ENCODE measurements around the gene MRPS24. TPM values are rescaled to one million over a fixed set of nuclear protein-coding genes. Genes with fewer than 3 reads are reported as not detected.

Gene MRPS24
- total RNA-seq, 4 donors from 2014 or later = 65.1 to 111 (median 95.6) TPM

DNA sequence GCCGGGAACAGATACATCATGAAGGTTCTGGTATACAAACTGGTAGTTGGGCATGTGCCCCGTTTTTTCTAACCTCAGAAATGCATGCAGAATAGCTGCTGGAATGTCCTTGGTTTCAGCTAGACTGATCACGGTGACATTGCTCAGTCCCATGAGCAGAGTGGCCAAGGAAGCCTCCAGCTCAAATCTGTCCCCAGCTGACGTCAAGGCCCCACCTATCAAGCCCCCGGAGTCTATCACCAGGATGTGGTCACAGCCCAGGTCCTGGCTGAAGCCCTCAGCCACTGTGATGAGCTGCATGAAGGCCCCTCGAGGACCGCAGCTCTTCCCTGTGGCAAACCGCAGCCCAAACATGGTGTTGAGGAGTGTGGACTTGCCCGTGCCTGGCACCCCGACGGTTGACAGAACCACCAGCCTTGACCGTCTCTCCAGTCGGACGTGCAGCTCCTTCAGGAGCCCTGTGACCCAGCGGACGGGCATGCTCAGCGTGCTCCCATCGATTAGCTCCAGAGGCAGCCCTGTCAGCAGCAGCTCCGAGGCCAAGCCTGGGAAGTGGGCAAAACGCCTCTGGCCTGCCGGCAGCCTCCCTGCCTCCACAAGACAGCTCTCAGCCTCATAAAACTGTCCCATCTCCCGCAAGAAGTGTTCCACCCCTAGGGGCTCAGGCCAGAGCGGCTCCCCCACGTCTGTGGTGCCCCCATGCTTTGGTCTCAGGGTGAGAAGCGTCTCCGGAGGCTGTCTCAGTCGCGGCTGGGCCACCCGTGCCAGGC lies 7.8 kb upstream of the MRPS24 start:
- Histone ChIP-seq H3K4me3 (no peak overlapping the region), H3K4me1 (peaks cover 20% of the 10 kb centered on the region), H3K27me3 (no peaks in the 10 kb centered on the region), H3K9me3 (no peaks in the 10 kb centered on the region), H3K27ac (no peak overlapping the region), H3K36me3 (peaks cover 70% of the 10 kb centered on the region)
- DNase-seq (ENCODE audit: low spot score in 2 of 2) = no peak
- no peak for TF ChIP-seq EP300 (IDR thresholded peaks at IDR 0.05)
- TF ChIP-seq POLR2AphosphoS5 (IDR thresholded peaks at IDR 0.05) = no peak
- no peak for TF ChIP-seq POLR2A (IDR thresholded peaks at IDR 0.05)
- TF ChIP-seq, protein P1, sequence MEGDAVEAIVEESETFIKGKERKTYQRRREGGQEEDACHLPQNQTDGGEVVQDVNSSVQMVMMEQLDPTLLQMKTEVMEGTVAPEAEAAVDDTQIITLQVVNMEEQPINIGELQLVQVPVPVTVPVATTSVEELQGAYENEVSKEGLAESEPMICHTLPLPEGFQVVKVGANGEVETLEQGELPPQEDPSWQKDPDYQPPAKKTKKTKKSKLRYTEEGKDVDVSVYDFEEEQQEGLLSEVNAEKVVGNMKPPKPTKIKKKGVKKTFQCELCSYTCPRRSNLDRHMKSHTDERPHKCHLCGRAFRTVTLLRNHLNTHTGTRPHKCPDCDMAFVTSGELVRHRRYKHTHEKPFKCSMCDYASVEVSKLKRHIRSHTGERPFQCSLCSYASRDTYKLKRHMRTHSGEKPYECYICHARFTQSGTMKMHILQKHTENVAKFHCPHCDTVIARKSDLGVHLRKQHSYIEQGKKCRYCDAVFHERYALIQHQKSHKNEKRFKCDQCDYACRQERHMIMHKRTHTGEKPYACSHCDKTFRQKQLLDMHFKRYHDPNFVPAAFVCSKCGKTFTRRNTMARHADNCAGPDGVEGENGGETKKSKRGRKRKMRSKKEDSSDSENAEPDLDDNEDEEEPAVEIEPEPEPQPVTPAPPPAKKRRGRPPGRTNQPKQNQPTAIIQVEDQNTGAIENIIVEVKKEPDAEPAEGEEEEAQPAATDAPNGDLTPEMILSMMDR (IDR thresholded peaks at IDR 0.05) = no peak
- WGBS = 95% methylated on average over 17 of the region's 29 CpGs

DNA sequence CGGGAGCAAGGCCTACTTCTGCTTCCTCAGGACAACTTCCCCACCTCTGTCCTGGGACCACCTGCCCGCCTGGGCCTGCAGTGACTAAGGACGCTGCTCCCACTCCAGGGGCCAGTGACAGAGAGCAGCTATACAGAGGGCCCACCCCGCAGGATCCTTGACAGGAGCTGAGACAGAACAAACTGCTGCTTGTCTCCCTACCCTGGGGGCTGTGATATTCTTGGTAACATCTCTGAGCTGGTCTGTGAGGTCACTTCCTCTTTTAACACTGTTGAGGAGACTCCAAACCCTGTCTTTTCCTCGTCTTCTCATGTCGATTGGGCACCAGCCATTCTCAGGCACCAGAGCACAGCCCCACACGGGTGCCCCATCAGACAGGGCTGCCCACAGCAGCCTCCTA lies 6.9 kb upstream of the MRPS24 start:
- Histone ChIP-seq H3K4me1 (peaks cover 26% of the 10 kb centered on the region), H3K9me3 (no peaks in the 10 kb centered on the region), H3K27ac (no peak overlapping the region), H3K36me3 (peaks cover 63% of the 10 kb centered on the region), H3K27me3 (no peaks in the 10 kb centered on the region), H3K4me3 (no peak overlapping the region)
- TF ChIP-seq POLR2A (IDR thresholded peaks at IDR 0.05) = no peak
- TF ChIP-seq, protein P1 (IDR thresholded peaks at IDR 0.05) = no peak
- TF ChIP-seq POLR2AphosphoS5 (IDR thresholded peaks at IDR 0.05) = no peak
- TF ChIP-seq EP300 (IDR thresholded peaks at IDR 0.05) = no peak
- no peak for DNase-seq (ENCODE audit: low spot score in 2 of 2)
- WGBS = 86% methylated on average over 7 of the region's 7 CpGs

DNA sequence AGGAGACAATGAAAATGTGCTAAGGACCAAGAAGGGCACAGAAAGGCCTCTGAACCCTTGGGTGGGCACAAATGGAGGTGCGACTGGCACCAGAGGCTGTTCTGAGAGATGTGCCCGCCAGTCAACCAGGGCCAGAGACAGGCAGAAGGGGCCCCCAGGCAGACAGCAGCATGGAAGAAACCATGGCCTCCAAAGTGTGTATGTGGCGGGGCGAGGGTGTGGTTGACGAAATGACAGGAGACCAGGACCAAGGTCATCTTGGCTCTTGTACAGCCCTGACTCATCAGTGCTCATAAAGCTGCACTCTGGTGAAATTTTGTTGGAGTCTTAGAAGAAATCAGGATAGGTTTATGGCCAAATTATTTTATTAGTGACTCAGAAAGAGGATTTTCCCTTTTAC lies 4.0 kb upstream of the MRPS24 start:
- H3K4me3 ChIP-seq = no peak overlapping the region
- peaks cover 37% of the 10 kb centered on the region for H3K36me3 ChIP-seq
- H3K4me1 ChIP-seq = peaks cover 39% of the 10 kb centered on the region
- H3K27ac ChIP-seq = peak overlapping the region; percentile 92
- H3K27me3 ChIP-seq = no peaks in the 10 kb centered on the region
- peak in 1 of 2 donors; percentile 80 for DNase-seq (ENCODE audit: low spot score in 2 of 2)
- no peaks in the 10 kb centered on the region for H3K9me3 ChIP-seq
- TF ChIP-seq, protein P1 (IDR thresholded peaks at IDR 0.05) = no peak
- TF ChIP-seq POLR2A (IDR thresholded peaks at IDR 0.05) (peak in 1 of 2 donors; percentile 5), EP300 (IDR thresholded peaks at IDR 0.05) (no peak), POLR2AphosphoS5 (IDR thresholded peaks at IDR 0.05) (peak in 1 of 3 donors; percentile 6)
- WGBS = 67% methylated on average over 5 of the region's 5 CpGs

DNA sequence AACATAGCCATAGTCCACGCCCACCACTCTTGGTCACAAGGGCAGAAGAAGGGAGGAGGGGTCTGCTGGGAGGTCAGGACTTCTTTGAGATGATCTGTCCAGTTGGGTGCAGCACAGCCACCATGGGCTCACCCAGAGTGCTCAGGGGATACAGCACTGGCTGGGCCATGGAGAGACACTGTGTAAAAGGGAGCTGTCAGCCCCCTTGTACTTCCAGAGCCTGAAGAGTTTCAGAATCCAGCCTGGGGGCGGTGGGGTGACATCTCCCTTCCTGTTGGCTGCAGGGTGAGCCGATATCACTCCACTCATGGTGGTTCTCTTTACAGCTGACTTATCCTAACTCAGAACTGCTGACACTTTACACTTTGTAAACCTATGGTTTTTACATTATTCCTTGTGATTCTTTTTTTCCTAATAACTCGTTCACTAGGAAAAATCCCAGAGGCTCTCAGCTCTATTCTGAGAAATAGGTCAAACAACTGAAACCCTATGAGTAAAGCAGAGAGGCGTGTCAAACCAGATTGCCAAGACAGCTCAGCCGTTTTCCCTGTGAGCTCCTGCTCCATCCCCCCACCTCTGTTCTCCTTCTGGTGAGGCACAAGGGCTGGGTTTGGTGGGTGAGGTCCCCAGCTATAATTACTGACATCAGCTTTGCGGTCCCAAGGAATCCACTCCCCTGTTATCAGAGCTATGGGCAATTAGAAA lies 3.2 kb upstream of the MRPS24 start:
- H3K4me3 ChIP-seq = no peak overlapping the region
- DNase-seq (ENCODE audit: low spot score in 2 of 2) = peak in 1 of 2 donors; percentile 76
- TF ChIP-seq POLR2AphosphoS5 (IDR thresholded peaks at IDR 0.05) = no peak
- no peak for TF ChIP-seq EP300 (IDR thresholded peaks at IDR 0.05)
- TF ChIP-seq, protein P1 (IDR thresholded peaks at IDR 0.05) = no peak
- TF ChIP-seq POLR2A (IDR thresholded peaks at IDR 0.05) = no peak

DNA sequence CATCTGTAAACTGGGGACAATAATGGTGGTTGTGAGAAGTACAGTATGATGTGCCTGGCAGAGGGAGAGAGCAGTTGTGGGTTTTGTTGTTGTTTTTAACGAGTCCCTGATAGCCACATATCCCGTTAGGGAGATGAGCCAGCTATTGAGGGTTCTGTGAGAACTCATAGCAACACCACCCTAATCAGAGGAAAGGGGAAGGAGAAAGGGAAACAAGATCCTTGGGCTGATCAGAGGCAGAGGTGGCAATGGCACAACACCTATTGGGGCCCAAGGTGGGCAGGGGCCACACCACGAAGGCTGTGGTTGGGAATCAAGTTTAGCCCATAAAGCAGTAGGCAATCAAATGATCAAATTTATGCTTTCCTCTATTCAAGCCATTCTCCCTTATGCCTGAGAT lies 1.7 kb upstream of the MRPS24 start:
- 94% methylated on average over 3 of the region's 3 CpGs for WGBS
- Histone ChIP-seq H3K9me3 (no peaks in the 10 kb centered on the region), H3K4me1 (peaks cover 46% of the 10 kb centered on the region), H3K27ac (no peak overlapping the region), H3K27me3 (no peaks in the 10 kb centered on the region), H3K36me3 (peaks cover 22% of the 10 kb centered on the region), H3K4me3 (no peak overlapping the region)
- TF ChIP-seq, protein P1 (IDR thresholded peaks at IDR 0.05) = no peak
- TF ChIP-seq POLR2A (IDR thresholded peaks at IDR 0.05) (no peak), EP300 (IDR thresholded peaks at IDR 0.05) (no peak), POLR2AphosphoS5 (IDR thresholded peaks at IDR 0.05) (no peak)
- no peak for DNase-seq (ENCODE audit: low spot score in 2 of 2)

More for the DNA sequence above, 3.2 kb upstream of the MRPS24 start:
- Histone ChIP-seq H3K27me3 (no peaks in the 10 kb centered on the region), H3K4me1 (peaks cover 46% of the 10 kb centered on the region), H3K9me3 (no peaks in the 10 kb centered on the region), H3K27ac (peak overlapping the region; percentile 92), H3K36me3 (peaks cover 29% of the 10 kb centered on the region)
- 23% methylated on average over 6 of the region's 7 CpGs for WGBS

All from suprapubic skin (tissue), 4 donors.